SH-SY5Y (cell line): ENCODE data around the gene RETSAT.

Experiments used
- GATA2 ChIP-seq: IDR thresholded peaks from 2 replicates; pipeline ENCODE4 v1.6.1; 2011; ENCODE audit warnings: mild to moderate bottlenecking, low read depth, low read length
- GATA3 ChIP-seq: IDR thresholded peaks from 2 replicates; pipeline ENCODE4 v1.6.1; 2011; ENCODE audit warnings: low read depth, mild to moderate bottlenecking, low read length, moderate library complexity

The RETSAT gene

DNA sequence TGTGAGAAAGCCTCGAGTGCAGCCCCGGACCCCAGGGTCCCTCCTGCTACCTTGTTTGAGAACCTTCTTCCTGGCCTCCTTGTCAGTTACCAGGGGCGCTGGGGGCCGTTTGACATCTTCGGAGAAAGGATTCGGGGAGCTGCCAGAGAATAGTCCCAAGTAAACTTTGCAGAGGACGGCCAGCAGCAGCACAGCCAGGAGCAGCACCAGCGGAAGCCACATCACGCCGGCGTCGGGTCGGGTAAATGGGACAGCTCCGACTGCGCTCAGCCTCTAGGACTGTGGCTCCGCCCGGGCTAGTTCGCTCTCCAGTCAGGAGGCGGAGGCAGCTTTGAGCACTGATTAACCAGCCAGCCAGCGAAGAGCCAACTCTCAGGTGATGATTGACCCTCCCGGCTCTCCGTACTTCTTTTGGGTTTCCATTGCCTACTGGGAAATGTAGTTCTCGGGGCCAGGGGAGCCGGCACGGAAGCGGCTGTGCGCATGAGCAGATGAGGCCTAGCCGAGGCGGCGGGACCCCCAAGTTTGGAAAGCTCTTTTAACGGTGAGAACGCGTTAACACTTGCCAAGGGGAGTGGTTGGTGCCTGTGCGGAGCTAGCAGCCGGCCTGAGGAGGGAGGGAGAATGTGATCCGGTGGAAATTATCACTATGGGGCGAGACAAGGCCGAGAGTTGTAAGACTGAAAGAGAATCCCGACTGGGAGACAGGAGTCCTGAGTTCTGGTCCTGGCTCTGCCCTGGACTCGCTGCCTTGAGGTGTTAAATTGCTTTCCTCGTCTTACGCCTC, at the start of gene RETSAT, which contains the start of gene ELMOD3:
Gene RETSAT, minus strand, starts transcription at position 243 of the 787 bp plus-strand sequence. Its CDS starts 21 bp downstream, at position 222.
Gene ELMOD3, plus strand, starts transcription at position 484 of the 787 bp plus-strand sequence. CDS start 2,430 bp downstream, outside the sequence.
- no peak for TF ChIP-seq GATA3
- no peak; the same call in 1 of the 2 replicates for TF ChIP-seq GATA2

DNA sequence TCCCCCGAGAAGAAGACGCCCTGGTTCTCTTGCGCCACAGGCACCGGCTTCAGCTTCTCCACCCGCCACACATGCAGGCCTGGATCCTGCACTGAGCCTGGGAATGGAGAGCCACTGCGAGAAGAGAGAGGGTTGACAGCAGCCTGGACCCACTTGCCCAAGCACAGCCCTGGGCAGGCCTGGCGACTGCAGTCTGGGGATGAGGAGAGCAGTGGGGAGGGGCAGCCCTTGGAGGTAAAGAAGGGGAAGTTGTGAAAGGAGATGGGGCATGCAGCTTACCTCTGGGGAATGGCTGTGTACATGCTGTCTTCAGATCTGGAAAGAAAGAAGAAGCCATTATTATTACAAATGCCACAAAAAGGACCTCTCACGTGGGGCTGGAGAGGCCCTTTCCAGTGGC, 47.5 kb upstream of the RETSAT start:
- TF ChIP-seq GATA3 = no peak
- no peak for TF ChIP-seq GATA2

DNA sequence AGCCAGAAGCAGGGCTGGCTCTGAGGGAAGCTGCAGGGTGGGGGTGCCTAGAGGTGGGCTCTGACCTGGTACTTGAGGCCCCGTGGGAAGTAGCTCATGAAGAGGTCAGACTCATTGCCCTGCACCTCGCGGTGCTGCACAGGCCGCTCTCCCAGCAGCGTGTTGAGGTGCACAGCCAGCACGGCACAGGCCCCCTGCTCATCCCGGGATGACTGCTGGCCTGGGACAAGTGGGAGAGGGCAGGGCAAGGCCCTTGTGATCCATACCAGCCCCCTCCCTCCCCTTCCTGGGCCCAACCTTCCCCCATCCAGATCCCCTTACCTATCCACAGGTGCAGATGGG, 47.1 kb upstream of the RETSAT start:
- TF ChIP-seq GATA2 (no peak), GATA3 (no peak)

DNA sequence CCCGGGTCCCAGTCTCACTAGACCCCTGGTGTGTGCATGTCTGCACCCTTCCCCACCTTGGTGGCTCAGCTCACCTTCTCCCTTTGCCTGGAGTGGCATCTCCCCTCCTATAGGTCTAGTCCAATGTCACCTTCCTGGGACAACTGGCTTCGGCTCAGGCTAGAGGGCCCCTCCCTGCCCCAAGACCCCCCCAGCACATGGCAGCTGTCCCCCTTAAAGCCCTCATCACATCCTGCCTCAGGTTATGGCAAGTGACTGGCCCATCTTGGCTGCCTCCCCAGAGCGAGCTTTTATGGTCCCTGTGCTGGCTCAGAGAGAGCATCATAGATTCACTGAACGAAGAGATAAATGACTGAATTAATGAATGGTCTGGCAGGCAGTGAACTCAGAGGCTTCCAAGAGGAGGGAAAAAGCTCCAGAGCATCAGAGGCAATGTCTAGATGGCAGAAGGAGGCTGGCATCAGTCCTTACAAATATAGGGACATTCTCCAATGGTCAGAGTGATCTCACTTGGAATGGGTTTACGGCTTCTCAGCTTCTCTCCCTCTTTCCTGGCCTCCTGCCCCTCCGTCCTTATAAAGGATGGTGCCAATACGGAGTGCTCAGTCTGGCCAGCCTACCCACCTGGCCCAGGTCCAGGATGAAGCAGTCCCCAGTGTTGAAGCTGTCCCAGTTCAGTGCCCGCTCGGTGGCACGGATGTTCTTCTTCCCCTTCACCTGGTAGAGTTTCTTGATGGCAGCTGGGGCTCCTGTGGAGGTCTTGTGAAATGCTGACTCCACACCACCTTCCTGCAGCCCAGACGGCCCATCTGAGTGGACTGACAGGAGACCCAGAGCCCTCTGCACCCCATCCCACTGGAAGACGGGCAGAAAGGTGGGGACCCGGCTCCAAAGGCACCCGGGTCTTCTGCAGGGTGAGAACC, 46.5 kb upstream of the RETSAT start:
- TF ChIP-seq GATA2 (no peak), GATA3 (no peak)

DNA sequence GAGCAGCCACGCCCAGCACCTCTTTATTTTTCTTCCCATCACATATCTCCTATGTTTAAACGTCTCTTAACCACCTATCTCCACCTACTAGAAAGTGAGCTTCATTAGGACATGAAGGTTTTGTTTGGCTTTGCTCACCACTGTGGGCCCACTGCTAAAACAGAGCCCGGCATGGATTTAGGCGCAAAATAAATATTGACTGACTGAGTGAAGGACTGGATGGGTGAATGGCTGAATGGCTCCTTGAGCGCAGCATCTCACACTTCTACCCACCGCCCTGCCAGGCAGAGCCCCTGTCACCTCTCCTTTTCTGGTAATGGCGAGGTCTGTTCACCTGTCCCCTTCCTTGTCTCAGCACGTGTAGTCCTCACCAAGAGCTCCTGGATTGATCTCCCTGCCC, 45.7 kb upstream of the RETSAT start:
- no peak for TF ChIP-seq GATA3
- no peak for TF ChIP-seq GATA2

DNA sequence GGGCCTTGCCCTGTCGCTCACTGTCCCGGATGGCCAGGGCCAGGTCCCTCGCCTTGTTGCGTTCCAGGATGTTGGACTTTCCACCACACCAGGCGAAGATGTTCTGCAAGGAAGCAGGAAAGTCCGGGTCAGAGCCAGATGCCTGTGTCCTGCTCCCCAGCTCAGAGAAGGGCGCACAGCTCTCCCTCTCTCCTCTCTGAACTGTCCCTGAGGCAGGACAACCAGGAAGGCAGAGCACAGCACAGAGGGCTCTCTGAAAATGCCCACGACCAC, 44.8 kb upstream of the RETSAT start:
- no peak for TF ChIP-seq GATA3
- TF ChIP-seq GATA2 = no peak

DNA sequence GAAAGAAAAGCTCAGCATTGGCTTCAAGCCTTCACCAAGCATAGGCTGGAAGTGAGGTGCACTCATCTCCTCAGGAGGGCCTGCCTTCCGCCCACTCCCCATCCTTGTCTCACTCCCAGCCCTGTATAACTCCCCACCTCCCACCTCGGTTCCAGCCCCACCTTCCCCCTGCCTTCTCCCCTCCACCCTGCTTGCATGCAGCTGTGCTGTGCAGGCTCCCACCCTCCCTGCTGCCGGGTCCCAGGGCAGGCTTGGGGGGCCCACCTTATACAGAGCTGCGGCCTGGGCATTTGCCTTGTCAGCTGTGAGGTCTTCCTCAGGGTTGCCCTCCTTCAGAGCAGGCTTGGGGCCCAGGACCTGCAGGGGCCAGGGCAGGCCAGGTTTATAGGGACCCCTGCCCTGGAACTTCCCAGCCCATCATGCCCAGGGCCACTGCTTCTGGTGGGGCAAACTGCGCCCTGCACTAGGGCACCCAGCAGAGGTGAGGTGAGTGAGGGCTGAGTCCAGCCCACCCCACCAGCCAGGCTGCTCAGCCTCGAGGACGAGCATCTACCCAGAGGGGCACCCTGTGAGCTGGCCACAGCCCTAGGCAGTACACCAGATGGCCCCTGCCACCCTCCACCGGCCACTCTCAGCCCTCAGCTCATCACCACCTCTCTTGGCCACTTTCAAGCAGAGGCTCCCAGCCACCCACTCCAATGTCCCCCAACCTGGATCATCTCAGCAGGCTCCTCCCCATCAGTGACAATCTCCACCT, 44.3 kb upstream of the RETSAT start:
- TF ChIP-seq GATA2 (no peak), GATA3 (no peak)

DNA sequence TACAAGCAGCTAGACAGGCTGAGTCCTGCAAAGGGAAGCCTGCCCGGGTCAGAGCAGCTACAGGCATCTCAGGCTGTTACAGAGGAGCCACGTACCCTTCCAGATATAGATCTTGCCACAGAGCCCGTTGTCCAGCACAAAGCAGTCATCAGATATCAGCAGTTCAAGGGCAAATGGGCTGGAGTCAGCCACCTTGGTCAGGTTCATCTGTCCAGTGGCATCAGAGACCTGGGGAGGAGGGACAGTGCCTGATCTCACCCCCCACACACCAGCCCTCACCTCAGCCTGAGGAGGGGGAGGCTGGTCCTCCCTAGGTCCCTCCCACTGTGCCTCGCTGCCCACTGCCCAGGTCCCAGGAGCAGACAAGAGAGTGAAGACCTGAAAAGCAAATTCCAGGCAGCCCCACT, 43.6 kb upstream of the RETSAT start:
- TF ChIP-seq GATA2 (peak; percentile 74), GATA3 (no peak)

DNA sequence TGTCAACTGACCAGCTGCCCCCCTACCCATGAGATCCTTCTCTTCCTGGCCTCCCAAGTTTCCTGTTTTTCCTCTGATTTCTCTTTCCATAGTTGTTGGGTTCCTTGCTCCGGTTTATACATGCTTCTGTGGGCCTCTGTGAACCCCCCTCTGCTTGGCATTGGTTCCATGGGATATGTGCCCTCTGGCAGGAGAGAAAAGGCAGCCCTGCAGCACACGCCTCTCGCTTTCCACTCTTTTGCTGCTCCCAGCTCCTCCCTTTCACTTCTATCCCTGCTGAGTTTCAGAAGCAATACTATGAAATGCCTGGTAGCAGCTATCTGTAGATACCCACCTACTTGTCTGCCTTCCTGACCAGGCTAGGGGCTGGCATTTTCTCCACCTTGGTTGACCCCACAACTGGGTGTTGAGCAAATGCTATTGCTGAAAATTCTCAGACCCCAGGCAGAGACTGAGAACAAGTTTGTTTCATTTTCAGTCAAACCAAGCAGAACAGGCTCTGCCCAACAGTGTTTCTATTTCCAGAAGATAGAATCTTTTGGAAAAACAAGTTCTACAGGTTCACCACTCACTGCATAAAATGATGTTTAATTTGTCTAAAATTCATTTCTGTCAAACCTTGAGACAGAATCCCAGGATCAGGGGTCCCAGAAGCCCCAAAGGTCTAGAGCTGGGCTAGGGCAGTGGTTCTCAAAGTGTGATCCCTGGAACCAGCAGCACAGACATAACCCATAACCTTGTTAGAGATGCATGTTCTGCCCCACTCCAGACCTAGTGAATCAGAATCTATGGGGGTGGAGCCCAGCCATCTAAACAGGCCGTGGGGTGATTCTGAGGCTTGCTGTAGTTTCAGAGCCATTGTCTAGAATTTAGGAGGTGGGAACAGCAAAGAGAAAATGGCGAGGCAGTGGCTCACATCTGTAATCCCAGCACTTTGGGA, 42.5 kb upstream of the RETSAT start:
- TF ChIP-seq GATA2 = no peak
- no peak for TF ChIP-seq GATA3

DNA sequence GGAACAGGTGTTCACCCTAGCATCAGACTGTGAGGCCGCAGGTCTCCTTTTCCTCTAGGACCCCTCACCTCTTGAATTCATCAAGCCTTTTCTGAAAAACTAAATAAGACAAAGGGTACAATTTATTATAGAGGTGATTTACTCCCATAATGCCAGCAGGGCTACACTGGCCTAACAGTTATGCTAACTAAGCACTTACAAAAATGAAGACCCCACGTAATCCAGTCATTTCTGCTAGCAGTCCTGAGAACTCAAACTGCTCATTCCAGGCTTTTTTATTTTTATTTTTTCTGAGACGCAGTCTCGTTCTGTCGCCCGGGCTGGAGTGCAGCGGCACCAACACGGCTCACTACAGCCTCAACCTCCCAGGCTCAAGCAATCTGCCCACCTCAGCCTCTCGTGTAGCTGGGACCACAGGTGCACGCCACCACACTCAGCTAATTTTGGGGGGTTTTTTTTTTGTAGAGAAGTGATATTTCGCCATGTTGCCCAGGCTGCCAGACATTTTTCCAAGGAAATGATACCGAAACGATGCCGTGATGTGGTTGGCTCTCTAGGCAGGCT, 41.7 kb upstream of the RETSAT start:
- TF ChIP-seq GATA2 = no peak
- TF ChIP-seq GATA3 = no peak

DNA sequence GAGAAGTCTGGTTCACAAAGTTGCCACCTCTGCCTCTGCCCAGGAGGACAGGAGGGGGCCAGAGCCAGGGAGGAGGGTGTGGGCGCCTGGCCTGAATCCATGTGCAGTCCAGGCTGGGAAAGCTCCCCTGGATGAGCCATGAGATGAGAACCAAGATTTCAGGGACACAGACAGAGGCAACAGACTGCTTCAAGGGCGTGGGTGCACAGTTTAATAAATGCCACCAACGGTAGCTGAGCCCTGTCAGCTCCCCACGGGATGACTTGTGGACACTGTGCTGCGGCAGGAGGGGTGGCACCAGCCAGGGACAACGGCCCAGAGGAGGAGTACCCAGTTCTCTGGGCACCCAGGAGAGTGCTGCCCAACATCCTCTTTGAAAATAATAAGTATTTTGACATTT, 40.6 kb upstream of the RETSAT start:
- TF ChIP-seq GATA3 (no peak), GATA2 (no peak)

DNA sequence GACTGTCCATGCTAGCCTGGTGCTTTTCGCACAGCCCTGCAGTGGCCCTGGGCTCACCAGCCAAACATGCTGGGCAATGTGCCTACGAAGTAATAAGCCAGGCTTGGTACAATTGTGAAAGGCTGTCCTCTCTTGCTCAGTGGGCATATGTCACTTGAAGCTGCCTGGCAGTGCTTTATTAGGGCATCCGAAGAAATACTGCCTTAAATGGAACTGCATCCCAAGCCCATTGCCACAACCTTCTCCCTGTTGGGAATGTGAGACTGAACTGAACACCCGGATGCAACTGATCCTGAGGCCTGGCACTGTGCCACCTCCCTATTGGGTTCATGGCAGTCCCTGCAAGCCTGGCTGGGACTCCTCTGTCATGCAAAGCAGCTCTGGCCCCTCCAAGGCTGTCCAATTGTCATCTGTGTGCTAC, 39.9 kb upstream of the RETSAT start:
- TF ChIP-seq GATA3 = no peak
- no peak for TF ChIP-seq GATA2

DNA sequence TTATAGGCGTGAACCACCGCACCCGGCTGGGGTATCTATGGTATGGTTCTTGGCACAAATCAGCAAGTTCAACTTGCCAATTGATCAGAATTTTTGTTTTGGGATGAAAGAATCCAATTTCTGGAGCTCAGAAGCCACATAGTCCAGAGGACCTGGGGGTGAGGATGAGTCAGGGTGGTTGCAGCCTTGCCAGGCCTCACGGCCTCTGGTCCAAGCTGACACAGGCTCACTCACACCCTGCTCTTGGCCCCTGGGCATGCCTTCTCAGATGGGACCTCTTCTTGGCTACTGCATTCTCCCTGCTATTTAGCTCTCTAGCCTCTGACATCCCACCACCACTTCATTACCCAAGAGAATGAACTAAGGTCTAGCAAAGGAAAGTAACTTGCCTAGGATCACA, 39.5 kb upstream of the RETSAT start:
- no peak for TF ChIP-seq GATA3
- no peak for TF ChIP-seq GATA2
